HepG2 (cell line): Measurements from ENCODE around the gene KRTAP4-16. TPM values are rescaled to one million over a fixed set of nuclear protein-coding genes. Genes with fewer than 3 reads are reported as not detected.
"Not testable (repeated sequence)": the region's sequence is repeated elsewhere in the genome, so short reads cannot be mapped to it uniquely, and the experiment has no call there.

ENCODE experiments used
- ATAC-seq: fragments of 200-7000 bp; cut with Tn5 transposase; 3 replicates; pipeline ENCODE4 v1.9.1; 2020; ENCODE audit warnings: mild to moderate bottlenecking, moderate library complexity
- BruUV-seq: library from RNA; stranded (reverse); fragments of 400-500 nt; replicated peaks from 2 replicates; lab custom pipeline; 2021; lab: Mats Ljungman, UMichigan
- CTCF ChIA-PET: fragments of 300-600 bp; formaldehyde crosslinking; extraction: SDS; loops from one replicate; lab custom pipeline; 2021; ENCODE audit warnings: low total read pairs, inconsistent platforms, low intra/inter-chr PET ratio; lab: Yijun Ruan, JAX
- POLR2A ChIA-PET: fragments of 350-600 bp; sonication (Branson Sonifier 250); formaldehyde crosslinking; loops from one replicate; lab custom pipeline; 2020; ENCODE audit warnings: antibody characterized with exemption, inconsistent platforms; lab: Yijun Ruan, JAX
- DNase-seq: peaks from one replicate; pipeline ENCODE4 v3.0.0-alpha.2; 2015; ENCODE audit warnings: low spot score
- FAIRE-seq: peaks from 3 replicates; lab custom pipeline; 2011; peaks lifted over from hg19 to GRCh38; lab: Jason Lieb, UNC
- H2AFZ ChIP-seq: one replicate; pipeline ENCODE4 v1.6.1; 2011; ENCODE audit warnings: low read length, inconsistent platforms
- H3K27ac ChIP-seq: fragments of 300-600 bp; 3 replicates; pipeline ENCODE4 v1.8.0; 2011; ENCODE audit warnings: mixed run types, mild to moderate bottlenecking, mixed read lengths, low read length, inconsistent platforms; ENCODE audit not compliant: insufficient read depth; ENCODE audit errors: extremely low read length
- H3K27me3 ChIP-seq, 2 experiments: fragments of 200-600 bp in 1 of 2; 2 replicates in 1 of 2; 3 replicates in 1 of 2; pipeline versions ENCODE4 v1.6.0 to v1.8.0; 2011; ENCODE audit warnings: low read length in 2 of 2, mild to moderate bottlenecking in 2 of 2, moderate library complexity in 2 of 2, inconsistent platforms in 1 of 2; ENCODE audit not compliant: insufficient read depth in 2 of 2, control insufficient read depth in 1 of 2
- H3K36me3 ChIP-seq, 2 experiments: fragments of 200-600 bp in 1 of 2; replicated peaks in 1 of 2; 2 replicates in 1 of 2; 3 replicates in 1 of 2; pipeline versions ENCODE4 v1.5.1 to v1.8.0; 2011; ENCODE audit warnings: low read length in 2 of 2, inconsistent platforms in 1 of 2; ENCODE audit not compliant: insufficient read depth in 2 of 2, control insufficient read depth in 1 of 2
- H3K4me1 ChIP-seq: 2 replicates; pipeline ENCODE4 v1.5.1; 2012; ENCODE audit warnings: low read length, inconsistent platforms; ENCODE audit not compliant: insufficient read depth
- H3K4me2 ChIP-seq: 2 replicates; pipeline ENCODE4 v1.6.0; 2011; ENCODE audit warnings: low read depth, low read length, inconsistent platforms
- H3K4me3 ChIP-seq, 3 experiments: fragments of 200-600 bp in 1 of 3; sonication (generic), shearing (Covaris generic) in 1 of 3; replicated peaks in 1 of 3; 2 replicates each; pipeline ENCODE4 v1.5.1; 2011 to 2016; ENCODE audit warnings: low read length in 3 of 3, inconsistent platforms in 2 of 3, low read depth in 2 of 3, mild to moderate bottlenecking in 2 of 3, control low read depth in 1 of 3, mixed read lengths in 1 of 3; ENCODE audit not compliant: insufficient read depth in 1 of 3
- H3K79me2 ChIP-seq: one replicate; pipeline ENCODE4 v1.6.1; 2011; ENCODE audit warnings: low read length, inconsistent platforms; ENCODE audit not compliant: insufficient read depth
- H3K9ac ChIP-seq: 2 replicates; pipeline ENCODE4 v1.6.0; 2011; ENCODE audit warnings: mild to moderate bottlenecking, low read depth, low read length, inconsistent platforms; ENCODE audit not compliant: insufficient read depth
- H3K9me3 ChIP-seq: 2 replicates; pipeline ENCODE4 v1.5.1; 2012; ENCODE audit warnings: mild to moderate bottlenecking, low read length
- H4K20me1 ChIP-seq: 2 replicates; pipeline ENCODE4 v1.6.0; 2011; ENCODE audit warnings: inconsistent platforms, mild to moderate bottlenecking, low read length, moderate library complexity; ENCODE audit not compliant: insufficient read depth
- MLXIP ChIP-seq: sonication (generic); formaldehyde crosslinking; IDR thresholded peaks from 2 replicates; pipeline ENCODE4 v1.9.0; 2021; ENCODE audit warnings: missing genetic modification reagents, borderline replicate concordance
- PITX1 ChIP-seq: sonication (generic); formaldehyde crosslinking; IDR thresholded peaks from 2 replicates; pipeline ENCODE4 v1.5.1; 2020; ENCODE audit warnings: mild to moderate bottlenecking, missing genetic modification reagents
- WGBS: methylation state at CpG from one replicate; pipeline ENCODE4 v1.1.6; 2017; ENCODE audit warnings: low lambda C conversion rate; 5-methylcytosine and 5-hydroxymethylcytosine counted together
- in situ Hi-C: cut with HindIII; loops from 2 replicates; pipeline ENCODE4 v1.10.0; 2017; ENCODE audit warnings: low pct_unique_long_range_greater_than_20kb; ENCODE audit not compliant: extremely low pct_ligation_motif_present
- intact Hi-C: fragments of 100-400 bp; cut with micrococcal nuclease; formaldehyde crosslinking; loops from one replicate; pipeline ENCODE4 v1.10.0; 2022; ENCODE audit not compliant: unreplicated experiment
- polyA plus RNA-seq, 8 experiments: library from polyadenylated mRNA; depleted of rRNA in 3 of 8; stranded (reverse) in 7 of 8; unstranded in 1 of 8; fragments of >200 nt; fragmentation: Illumina TruSeq in 4 of 8; extraction: Trizol in 4 of 8; gene quantifications; 2 replicates each; pipeline versions ENCODE4 v1.2.1 to v1.2.3, GENCODE V29; 2011 to 2016; ENCODE audit warnings: low read depth in 4 of 8, missing spikeins in 1 of 8, mixed read lengths in 1 of 8; ENCODE audit not compliant: insufficient read depth in 1 of 8
- total RNA-seq, 5 experiments: library from RNA; depleted of rRNA; stranded (reverse); fragments of >200 nt; fragmentation: Illumina TruSeq; extraction: Trizol; gene quantifications; 2 replicates each; pipeline ENCODE4 v1.2.3, GENCODE V29; 2016; ENCODE audit warnings: low read depth in 1 of 5

Gene KRTAP4-16
- total and polyA plus RNA-seq, 2 of the 13 experiments (the other 11 are each of a cell fraction or from before 2014, with no cell fraction given), result not detected

GRCh38 chr17:41108728-41109386 is 6.8 kb upstream of the KRTAP4-16 start:
- not testable (repeated sequence) for H3K79me2 ChIP-seq, H2AFZ ChIP-seq, H3K27ac ChIP-seq

GRCh38 chr17:41107941-41108450 is 6.0 kb upstream of the KRTAP4-16 start:
- 0% methylated on average over 1 of the region's 1 CpG for WGBS
- no peaks in the 10 kb centered on the region for H3K4me1 ChIP-seq
- FAIRE-seq, result no peak
- intact Hi-C loops (loop anchor here (1.0 kb wide), 1 partner anchor 21 kb away; no protein-coding TSS in a partner anchor), in situ Hi-C loops (no loop called here)
- TF ChIP-seq PITX1 (CRISPR knock-in tag) (no peak), MLXIP (CRISPR knock-in tag) (no peak)
- H3K9me3 ChIP-seq, result peaks cover 7% of the 10 kb centered on the region
- H3K79me2 ChIP-seq, result no peaks in the 10 kb centered on the region
- no peak overlapping the region for H3K4me3 ChIP-seq
- no peak overlapping the region for H2AFZ ChIP-seq
- H3K9ac ChIP-seq, result no peak overlapping the region
- H3K36me3 ChIP-seq, result no peaks in the 10 kb centered on the region
- no peak overlapping the region for H3K27ac ChIP-seq
- BruUV-seq, result no TSS peak
- POLR2A ChIA-PET, result no interaction called here
- ATAC-seq, result no peak
- H3K4me2 ChIP-seq, result no peak overlapping the region
- CTCF ChIA-PET, result no interaction called here
- DNase-seq, result no peak
- H3K27me3 ChIP-seq, result peaks cover 0 to 4% of the 10 kb centered on the region in 2 experiments; a peak in 2 of 5 replicates
- no peaks in the 10 kb centered on the region for H4K20me1 ChIP-seq

More at GRCh38 chr17:41108728-41109386, 6.8 kb upstream of the KRTAP4-16 start:
- FAIRE-seq, in situ Hi-C loops, CTCF ChIA-PET, H3K9ac ChIP-seq, H4K20me1 ChIP-seq, H3K4me1 ChIP-seq, H3K4me3 ChIP-seq, intact Hi-C loops, ATAC-seq, H3K36me3 ChIP-seq, BruUV-seq, DNase-seq, H3K9me3 ChIP-seq, H3K4me2 ChIP-seq, H3K27me3 ChIP-seq, POLR2A ChIA-PET: not testable (repeated sequence)
- 0% methylated on average over 1 of the region's 1 CpG for WGBS

GRCh38 chr17:41105347-41105746 is 3.3 kb upstream of the KRTAP4-16 start, which contains the start of gene KRTAP4-9:
Gene KRTAP4-9 (plus strand): TSS chr17:41105389. CDS start chr17:41105389, 0 bp downstream.
- BruUV-seq, H3K79me2 ChIP-seq, H3K9me3 ChIP-seq, in situ Hi-C loops, CTCF ChIA-PET, DNase-seq, H3K9ac ChIP-seq, H3K36me3 ChIP-seq, H3K4me1 ChIP-seq, POLR2A ChIA-PET, H4K20me1 ChIP-seq, FAIRE-seq, H3K27ac ChIP-seq, ATAC-seq, H3K27me3 ChIP-seq, intact Hi-C loops, H3K4me2 ChIP-seq, H2AFZ ChIP-seq, H3K4me3 ChIP-seq: not testable (repeated sequence)
- whole genome bisulfite sequencing, result 44% methylated on average over 5 of the region's 10 CpGs
